ENCODE data around the gene PRKCA.
A peak's percentile ranks its signal among the peaks of the same experiment; 100 is the strongest.

PRKCA gene

DNA sequence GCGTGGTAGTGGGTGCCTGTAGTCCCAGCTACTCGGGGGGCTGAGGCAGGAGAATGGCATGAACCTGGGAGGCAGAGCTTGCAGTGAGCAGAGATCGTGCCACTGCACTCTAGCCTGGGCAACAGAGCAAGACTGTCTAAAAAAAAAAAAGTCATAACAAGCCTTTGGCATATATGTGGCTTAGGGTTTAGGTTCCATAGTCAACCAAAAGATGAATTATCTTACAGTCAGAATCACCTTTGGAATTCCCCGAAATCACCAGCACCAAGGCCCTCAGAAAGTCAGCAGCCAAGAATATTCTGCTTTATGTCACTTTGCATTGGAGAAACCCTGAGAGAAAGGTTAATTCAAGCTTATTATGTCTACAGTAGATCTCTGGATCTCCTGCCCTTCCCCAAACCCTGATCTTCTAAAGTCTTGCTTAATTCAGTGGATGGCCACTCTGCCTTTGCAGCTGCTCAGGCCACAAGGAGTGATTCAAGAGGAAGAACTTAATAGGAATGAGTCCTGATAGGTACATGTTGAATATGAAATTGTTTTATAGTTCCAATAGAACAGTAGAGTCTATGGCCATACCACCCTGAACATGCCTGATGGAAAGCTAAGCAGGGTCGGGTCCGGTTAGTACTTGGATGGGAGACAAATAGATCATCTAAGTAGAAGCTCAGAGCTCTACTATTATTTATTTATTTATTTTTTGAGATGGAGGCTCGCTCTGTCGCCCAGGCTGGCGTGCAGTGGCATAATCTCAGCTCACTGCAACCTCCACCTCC, 336.5 kb downstream of the PRKCA start:
- DNase-seq (ENCODE audit: low read depth in 2 of 2, low spot score in 1 of 2) = no peak

DNA sequence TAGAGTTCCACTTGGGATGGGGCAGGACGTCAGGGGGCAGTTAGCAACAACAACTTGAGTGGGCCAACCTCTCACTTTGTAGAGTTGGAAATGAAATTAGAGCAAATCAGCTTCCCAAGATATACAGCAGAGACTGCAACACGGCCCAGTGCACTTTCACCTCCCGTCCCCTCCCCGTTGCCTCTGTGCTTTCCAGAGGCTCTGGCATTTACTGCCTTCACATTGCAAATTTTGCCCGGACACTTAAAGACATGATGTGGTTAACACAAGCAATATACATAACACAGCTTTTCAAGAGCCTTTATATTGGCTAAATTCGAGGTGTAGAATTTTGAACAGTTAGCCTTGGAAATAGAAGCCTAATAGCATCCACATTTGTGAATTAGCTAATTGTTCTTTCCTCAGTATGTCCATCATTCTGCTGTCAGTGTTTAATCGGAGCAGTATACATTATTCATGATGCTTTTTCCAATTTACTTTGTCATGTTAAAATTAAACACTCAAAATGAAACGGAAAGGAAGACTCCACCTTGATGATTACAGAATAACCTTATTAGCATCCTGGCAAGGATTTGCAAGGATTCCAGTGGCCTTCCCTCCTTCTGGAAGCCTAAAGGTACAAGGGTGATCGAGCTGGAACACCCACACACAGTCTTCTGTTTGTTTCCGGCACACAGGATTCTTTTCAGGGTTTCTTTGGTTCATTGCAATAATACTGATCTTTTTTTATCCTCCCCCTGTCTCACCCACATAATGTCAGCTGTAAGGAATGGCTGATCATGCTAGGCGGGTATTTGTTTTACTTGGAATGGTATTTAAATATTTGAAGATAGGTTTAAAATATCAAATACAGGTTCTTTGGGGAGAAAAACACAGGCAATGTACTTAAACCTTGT, 341.6 kb downstream of the PRKCA start:
- no peak for DNase-seq (ENCODE audit: low read depth in 2 of 2, low spot score in 1 of 2)

DNA sequence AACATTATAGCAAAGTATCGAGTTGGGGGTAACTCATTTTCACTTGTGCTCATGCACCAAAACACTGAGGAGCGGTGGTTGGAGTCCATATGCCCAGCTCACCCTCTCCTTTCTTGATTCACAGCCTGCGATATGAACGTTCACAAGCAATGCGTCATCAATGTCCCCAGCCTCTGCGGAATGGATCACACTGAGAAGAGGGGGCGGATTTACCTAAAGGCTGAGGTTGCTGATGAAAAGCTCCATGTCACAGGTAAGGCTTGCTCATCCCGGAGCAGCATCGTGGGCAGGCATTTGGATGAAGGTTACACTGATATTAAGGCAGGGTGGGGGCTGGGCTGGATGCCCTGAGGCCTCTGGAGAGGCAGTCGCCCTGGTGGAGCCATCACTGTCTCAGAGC, 342.8 kb downstream of the PRKCA start:
- no peak for DNase-seq (ENCODE audit: low read depth in 2 of 2, low spot score in 1 of 2)

DNA sequence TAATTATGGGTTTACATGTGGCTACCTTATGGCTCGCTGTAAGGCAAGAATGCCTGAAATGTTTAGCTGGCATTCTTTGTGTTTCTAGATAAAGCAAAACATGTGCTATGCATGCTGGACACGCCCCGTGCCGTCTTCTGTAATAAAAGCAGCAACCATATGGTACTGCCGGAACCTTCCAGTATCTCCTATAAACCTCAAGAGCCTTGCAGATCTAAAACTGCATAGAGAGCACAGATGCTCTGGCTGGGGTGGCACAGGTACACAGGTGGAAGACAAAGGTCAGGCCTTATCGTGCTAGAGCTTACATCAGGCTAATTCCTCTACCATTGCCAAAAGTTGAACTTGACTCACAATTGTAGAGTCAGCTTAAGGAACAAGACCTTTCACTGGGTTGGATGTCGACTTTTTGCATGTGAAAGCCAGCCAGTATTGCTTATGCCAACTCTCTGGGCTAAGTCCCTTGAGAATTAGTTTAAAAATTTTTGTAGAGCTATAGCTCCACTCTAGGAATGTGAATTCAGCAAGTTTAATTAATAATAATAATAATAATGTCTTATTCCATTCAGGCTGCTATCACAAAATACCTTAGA, 345.1 kb downstream of the PRKCA start:
- DNase-seq (ENCODE audit: low read depth in 2 of 2, low spot score in 1 of 2) = no peak

DNA sequence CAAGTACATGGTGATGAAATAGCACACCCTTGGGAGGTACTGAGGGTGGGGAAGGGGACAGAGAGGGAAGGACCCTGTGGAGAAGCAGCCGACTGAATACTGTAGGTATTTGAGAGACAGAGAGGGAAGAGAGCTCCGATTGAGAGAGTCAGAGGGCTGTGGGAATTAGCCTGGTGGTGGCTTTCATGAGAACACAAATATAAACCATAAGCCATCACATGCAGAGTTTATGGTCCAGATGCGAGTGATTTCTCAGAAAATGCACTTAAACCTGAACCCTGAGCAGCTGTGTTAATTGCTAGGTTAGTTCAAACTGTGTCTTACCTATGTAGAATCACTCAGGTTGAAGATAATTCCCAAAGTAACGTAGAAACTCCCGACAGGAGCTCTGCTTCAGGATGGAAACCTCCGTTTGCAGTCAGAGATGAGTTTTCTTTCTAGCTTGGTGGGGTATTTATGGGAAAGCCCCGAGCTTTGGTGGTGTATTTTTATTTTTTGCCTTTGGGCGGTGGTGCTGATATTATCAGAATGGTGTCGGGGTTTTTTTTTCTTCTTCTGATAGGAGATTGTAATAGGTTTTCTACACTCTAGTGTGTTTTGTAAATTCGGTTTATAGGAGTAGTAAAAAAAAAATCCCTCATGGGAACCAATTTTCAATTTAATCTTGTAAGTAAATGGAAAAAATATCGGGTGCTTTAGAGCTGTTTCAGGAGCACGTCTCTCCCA, 347.6 kb downstream of the PRKCA start:
- no peak for DNase-seq (ENCODE audit: low read depth in 2 of 2, low spot score in 1 of 2)

DNA sequence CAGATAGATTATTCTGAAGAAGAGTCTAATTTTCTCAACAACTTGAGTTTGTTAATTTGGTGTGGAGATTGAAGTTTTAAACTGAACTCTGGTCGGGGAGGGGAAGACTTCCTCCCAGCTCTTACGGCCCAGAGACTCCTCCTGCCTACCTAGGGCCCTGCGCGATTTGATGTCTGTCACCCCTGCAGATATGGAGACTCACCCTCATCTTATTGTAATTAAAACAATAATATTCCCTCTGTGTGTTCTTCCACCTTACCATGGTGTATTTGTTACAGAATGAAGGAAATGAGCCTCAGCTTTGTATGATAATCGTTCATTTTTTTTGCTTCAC, 348.1 kb downstream of the PRKCA start:
- no peak for DNase-seq (ENCODE audit: low read depth in 2 of 2, low spot score in 1 of 2)

DNA sequence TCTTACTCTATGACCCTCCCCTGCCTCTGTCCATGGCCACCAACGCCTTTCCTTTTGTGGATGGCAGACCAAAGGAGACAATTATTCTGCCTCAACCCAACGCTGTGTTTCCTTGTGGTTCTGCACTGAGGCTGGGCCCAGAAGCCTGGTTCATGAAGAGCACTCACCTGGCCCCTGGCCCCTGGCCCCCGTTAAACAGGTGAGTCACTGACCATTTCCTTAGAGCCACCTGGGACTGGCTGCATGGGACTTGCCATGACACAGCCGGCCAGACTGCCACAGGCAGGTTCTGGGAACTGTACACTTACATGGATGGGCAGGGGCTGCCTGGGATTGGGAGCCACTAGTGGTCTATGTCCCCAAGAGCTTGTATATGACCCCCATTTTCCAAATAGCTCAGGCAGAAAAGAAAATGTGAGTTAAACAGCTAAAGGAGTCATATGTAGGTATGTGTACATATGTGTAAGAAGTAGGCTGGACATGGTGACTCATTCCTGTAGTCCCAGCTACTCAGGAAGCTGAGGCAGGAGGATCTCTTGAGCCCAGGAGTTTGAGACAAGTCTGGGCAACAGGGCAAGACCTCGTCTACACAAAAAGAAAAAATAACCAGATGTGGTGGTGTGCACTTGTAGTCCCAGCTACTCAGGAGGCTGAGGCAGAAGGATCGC, 350.6 kb downstream of the PRKCA start:
- no peak for DNase-seq (ENCODE audit: low read depth in 2 of 2, low spot score in 1 of 2)

DNA sequence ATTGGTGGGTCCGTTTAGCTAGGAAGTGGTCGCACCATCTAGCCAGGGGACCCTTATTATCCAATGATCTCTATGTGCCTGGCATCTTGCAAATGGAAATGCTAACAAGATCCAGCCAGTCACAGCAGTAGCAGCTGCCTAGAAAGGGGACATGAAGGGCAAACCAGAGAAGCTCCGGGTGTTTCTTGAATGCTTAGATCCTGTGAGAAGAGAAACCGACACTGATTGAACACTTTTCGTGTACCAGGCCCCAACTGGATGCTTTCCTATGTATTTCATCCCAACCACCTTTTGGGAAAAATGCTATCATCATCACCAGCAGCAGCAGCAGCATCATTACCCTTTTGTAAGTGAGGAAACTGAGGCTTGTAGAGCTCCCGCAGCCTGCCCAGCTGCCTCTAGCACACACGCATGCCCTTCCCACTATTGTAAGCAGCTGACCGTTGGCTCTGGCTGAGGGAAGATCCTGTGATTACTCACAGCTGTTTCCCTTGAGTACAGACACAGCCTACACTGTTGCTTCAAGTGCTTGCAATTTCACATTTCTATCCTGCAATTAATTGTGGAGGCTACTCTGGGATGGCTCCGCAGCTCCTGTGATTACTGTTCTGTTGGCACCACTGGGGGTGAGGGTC, 351.8 kb downstream of the PRKCA start:
- no peak for DNase-seq (ENCODE audit: low read depth in 2 of 2, low spot score in 1 of 2)

DNA sequence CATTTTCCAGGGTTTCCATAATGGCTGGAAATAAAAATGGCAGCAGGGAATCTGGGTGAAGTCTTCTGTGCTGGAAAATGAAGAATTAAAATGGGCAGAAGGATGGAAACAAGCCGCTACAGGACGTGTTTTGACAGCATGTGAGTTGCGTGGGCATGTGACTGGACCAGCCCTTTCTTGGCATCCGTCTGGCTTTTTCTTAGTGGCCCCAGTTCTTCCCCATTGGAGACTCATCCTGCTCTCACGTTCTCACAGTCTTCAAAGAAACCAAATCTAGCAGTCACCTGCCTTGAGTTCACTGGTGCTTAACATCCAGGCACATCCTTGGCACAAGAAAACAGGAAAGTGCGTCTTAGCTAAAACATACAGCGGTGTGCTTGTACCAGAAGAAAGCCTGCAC, 352.4 kb downstream of the PRKCA start:
- no peak for DNase-seq (ENCODE audit: low read depth in 2 of 2, low spot score in 1 of 2)

DNA sequence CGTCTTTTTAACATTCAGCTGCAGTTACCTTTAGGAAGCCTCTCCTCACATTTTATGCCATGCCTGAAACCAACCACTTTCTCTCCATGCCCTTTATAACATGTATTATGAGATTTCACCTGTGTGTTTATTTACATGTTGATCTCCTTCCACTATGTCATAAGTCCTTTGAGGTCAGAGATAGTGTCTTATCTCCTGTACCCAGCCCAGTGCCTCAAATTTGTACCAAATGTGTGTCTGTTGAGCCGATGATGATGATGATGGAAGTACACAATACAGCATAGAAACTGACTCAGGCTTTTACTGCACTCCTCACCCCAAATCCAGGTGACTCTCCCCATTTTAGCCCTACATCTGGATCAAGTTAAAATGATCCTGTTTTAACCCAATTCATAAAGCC, 353.0 kb downstream of the PRKCA start:
- no peak for DNase-seq (ENCODE audit: low read depth in 2 of 2, low spot score in 1 of 2)

DNA sequence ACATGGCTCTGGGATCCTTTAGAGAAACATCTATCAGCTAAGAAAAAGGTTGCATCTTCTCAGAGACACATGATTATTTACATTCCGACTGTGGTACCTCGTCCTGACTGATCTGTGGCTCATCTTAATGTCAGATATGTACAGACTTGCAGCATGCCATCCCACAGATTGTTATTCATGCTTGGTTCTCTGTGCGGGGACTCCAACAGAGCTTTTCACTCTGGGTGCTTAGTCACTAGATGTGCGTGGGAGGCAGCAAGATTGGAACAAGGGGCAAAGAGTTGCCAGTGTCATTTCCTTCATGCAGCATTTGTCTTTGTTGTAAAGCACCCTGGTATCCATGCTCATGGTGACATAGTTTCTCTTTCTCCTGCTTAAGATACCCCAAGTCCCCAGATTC, 353.4 kb downstream of the PRKCA start:
- DNase-seq (ENCODE audit: low read depth in 2 of 2, low spot score in 1 of 2) = peak; percentile 26 to 31

DNA sequence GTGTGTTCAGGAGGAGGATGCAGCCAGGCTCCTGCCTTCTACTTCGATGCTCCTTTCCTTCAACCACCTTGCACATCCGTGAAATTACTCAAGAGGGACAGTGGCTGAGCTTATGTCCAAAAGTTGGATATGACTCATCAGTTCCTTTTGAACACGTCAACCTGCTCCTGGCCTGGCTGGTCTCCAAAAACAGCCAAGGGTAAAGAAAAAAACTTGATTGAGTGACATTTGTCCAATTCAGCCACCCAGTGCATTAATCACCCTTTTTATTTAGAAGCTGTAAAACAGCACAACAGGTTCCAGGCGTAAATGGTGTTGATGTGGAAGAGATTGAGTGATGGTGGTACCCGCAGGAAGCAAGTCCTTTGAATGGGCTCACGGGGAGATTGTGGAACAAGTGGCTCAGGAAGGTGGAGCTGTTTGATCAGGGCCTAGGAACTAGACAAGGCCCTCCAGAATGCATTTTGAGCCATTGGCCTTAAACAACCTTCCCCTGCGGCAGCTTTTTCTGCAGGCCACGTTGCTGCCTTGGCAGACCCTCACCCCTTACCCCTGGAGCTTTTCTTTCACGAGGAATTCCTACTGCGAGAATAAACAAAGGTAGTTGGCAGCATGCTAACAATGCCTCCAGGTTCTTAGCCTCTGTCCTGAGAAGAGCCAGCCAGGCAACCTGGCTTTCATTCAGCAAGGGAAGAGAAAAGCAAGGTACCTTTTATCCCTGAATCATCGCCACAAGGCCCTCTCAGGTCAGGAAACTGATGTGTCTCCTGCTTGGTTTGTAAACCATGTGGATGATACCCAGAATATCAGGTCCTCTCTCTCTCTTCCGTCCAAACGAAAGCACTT, 359.2 kb downstream of the PRKCA start:
- no peak for DNase-seq (ENCODE audit: low read depth in 2 of 2, low spot score in 1 of 2)

DNA sequence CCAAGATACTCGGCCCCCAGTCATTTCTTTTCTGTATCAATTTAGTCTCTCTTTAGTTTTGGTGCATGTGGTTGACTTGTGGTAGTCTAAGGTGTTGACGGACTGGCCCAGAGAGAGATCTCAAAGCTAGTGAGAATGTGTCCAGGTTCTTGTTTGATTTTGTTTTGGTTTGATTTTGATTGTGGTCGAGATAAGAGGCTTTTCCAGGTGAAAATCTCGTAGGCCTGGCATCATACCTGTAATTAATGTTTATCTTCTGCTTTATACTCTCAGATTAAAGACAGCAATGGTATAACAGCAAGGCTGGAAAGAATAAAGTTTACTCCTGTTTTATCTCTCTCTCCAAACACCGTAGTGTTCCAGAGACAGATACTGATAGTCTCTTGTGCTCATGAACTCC, 360.1 kb downstream of the PRKCA start:
- DNase-seq (ENCODE audit: low read depth in 2 of 2, low spot score in 1 of 2) = no peak

DNA sequence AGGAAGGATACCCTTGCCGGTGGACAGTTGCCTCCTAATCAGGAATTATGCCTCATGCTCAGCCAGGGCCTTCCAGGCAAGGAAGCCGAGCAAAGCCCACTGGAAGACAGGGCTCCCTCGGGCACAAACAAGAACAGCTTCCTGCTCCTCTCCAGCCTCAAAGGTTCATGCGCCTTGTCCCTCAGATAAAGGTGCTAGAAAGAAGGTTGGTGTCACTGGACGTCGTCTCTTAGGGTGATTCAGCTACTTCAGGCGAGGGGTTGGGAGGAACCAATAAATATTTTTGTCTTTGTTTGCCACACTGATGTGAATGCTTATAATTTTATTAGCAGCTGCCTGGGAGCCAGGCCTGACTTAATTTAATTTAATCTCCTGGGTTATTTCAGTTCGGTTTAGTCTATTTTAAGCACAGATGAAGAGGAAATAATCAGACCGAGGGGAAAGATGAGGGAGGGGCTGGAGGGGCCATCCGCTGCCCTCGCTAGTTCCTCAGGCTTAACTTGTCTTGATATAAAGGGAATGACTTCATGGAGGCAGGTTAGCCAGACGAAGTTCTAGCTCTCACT, 360.7 kb downstream of the PRKCA start:
- DNase-seq (ENCODE audit: low read depth in 2 of 2, low spot score in 1 of 2) = no peak

DNA sequence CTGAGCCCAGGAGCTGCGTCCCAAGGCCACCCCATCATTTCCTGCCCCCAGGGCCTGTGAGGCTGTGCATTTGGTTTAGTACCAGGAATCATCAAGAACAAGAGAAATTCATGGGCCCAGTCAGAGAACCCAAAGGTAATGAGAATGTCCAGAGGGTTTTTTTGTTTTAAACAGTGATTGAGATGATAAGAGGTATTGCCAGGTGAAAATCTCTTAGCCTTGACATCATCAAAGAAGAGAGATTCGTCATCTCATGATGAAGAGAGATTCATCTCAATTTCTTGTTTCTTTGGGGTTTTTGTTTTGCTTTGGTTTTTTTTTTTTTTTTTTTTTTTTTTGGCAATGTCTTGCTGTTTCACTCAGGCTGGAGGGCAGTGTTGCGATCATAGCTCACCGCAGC, 361.9 kb downstream of the PRKCA start:
- DNase-seq (ENCODE audit: low read depth in 2 of 2, low spot score in 1 of 2) = no peak

DNA sequence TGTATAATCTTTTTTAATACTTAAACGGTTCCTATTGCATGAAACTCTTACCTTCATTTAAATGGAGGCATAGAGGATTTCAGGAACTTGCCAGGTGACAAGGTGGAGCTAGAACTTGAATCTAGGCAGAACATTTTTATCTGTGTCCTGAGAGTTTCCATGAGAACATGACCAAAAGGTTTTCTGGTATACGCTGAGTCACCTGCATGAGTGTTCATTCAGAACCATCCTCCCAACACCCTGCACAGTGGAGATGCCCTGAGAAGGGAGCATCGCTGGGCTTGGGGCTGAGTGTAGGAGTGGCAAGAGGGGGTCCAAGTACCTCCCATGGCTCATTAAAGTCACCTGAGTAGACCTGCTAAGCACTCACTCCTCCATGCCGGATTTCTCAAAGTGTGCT, 362.8 kb downstream of the PRKCA start:
- no peak for DNase-seq (ENCODE audit: low read depth in 2 of 2, low spot score in 1 of 2)

DNA sequence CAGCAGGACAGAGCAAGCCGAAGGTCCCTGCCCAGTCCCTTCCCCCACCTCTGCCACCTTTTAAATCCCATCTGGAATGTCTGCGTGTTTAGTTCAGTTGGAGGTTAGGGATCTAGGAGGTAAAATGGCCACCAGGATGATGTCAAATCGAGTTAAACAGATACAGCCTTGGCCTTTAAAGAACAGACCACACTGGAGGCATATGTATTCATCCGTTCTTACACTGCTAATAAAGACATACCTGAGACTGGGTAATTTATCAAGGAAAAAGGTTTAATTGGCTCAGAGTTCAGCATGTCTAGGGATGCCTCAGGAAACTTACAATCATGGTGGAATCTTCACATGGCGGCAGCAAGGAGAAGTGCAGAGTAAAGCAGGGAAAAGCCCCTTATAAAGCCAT, 364.7 kb downstream of the PRKCA start:
- DNase-seq (ENCODE audit: low read depth in 2 of 2, low spot score in 1 of 2) = no peak

DNA sequence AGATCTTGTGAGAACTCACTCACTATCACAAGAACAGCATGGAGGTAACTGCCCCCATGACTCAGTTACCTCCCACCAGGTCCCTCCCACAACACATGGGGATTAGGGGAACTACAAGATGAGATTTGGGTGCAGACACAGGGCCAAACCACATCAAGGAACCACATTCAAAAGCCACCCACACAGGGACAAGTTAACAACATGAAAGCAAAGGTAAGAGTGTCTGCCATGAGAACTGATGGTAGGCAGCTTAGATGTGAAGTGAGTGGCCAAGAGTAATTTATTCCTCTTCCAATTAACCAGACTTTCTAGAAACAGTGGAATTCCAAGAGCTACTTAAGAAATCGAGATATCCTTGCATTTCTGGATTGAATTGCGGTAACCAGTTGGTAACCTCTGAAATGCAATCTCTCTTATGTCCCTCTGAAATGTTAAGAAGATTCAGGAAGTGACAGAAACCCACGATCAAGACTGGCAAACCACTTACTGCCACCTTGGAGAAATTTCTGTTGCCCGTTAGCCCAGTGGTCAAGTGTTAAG, 365.1 kb downstream of the PRKCA start:
- peak; percentile 38 to 59 for DNase-seq (ENCODE audit: low read depth in 2 of 2, low spot score in 1 of 2)

DNA sequence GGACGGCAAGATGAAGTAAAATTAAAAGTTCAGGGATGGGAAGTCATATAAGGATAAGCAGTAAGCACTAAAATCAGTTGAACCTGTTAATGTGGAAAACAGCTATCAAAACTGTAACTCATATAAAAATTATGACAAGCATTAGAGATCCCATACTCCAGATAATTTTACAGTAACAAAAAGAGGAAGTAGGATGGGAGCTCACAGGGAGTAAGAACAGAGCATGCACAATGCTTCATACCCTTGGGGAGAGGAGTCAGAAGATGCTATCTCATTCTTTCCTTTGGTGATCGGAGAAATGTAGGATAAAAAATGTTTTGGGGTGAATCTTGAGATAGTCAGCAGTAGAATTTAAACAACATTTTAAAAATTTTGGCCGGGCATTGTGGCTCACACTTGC, 367.8 kb downstream of the PRKCA start:
- DNase-seq (ENCODE audit: low read depth in 2 of 2, low spot score in 1 of 2) = no peak
